Measurements from ENCODE around the gene UBE2O. TPM values are rescaled to one million over a fixed set of nuclear protein-coding genes. Genes with fewer than 3 reads are reported as not detected.
A peak's percentile ranks its signal among the peaks of the same experiment; 100 is the strongest.

The UBE2O gene
- total and polyA plus RNA-seq, 8 donors, result 10.4 to 19.8 (median 15.9) TPM

DNA sequence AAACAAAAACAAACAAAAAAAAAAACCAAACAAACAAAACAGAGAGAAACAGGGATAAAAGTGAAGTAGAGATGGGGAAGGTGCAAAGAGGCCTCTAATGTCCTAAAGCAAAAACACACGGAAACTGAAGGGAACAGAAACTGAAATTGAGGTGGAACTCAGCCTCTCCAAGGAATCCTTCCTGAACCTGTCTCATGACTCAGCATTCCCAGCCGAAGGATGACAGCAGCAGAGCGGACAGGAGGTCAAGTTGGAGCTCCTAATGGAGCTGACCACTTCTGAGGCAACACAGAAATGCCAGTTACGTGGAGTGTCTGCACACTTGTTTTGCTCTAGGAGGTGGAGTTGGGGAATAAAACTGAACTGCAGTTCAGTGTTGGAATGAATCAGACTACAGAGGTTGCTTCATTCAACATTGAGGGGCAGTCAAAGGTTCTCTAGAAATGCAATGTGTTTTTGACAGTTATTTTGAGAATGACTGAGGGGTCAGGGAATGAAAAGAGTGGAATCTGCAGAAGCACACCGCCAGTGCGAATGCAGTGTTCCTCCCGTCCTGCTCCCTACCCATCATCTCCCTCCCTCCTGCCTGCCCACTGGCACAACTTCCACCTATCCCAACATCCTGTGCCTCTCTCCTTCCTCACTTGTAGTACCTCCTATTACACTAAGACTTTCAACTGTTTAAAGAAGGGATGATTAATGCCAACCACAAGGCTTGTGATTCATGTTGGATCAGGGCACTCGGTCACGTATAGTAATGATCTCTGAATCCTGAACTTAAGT, 6.3 kb downstream of the UBE2O start:
- Histone ChIP-seq H3K4me3 (no peak overlapping the region), H3K4me1 (peaks cover 0 to 15% (median 4%) of the 10 kb centered on the region in 3 donors), H3K36me3 (no peaks in the 10 kb centered on the region), H3K27ac (no peak overlapping the region), H3K27me3 (no peaks in the 10 kb centered on the region), H3K9me3 (no peaks in the 10 kb centered on the region)
- WGBS, 2 donors, result 58% methylated on average over 9 of the region's 9 CpGs
- no peak for TF ChIP-seq CTCF (IDR thresholded peaks at IDR 0.05)
- no peak for FAIRE-seq
- intact Hi-C loops (cut with DNase I), result no loop called here
- peak in 1 of 6 donors; percentile 24 for DNase-seq
- peak; percentile 44 to 82 (median 74) for ATAC-seq

DNA sequence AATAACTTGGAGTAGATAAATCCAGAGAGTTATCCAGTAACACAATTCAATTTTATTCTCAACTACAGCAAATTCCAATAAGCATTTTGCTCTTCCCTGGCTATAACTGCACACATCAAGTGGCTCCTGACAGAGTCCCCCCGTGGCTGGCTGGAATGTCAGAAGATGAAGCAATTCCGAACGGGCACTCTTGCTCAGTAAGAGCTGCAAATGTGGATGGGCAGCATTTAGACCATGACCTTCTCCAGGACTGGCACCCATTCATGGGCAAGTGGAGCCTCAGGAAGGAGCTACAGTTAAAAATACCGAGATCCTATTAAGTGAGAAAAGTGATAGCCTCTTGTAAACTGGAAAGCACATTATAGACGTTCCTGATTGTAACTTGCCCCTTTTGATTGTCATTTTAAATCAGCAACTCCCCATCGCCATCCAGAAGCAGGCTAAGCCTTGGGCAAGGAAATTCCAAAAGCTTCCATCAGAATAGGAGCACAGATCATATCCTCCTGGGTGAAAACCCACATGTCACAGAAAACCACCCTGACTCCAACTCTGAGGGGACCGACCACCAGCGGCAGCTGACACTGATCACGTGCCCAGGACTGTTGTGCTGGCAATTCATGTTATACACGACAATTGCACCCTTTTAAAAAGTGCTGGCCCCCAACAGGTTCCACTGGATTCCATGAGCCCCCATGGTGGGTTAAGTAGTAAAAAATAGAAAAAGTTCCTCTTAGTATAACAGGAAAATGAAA, 7.1 kb downstream of the UBE2O start:
- H3K27ac ChIP-seq, result no peak overlapping the region
- FAIRE-seq (no peak), ATAC-seq (no peak), DNase-seq (no peak)
- no peaks in the 10 kb centered on the region for H3K27me3 ChIP-seq
- 58 to 61% methylated on average over 10 of the region's 10 CpGs for WGBS, 2 donors
- no peaks in the 10 kb centered on the region for H3K9me3 ChIP-seq
- intact Hi-C loops (cut with DNase I), result no loop called here
- H3K36me3 ChIP-seq, result no peaks in the 10 kb centered on the region
- no peak for TF ChIP-seq CTCF (IDR thresholded peaks at IDR 0.05)
- H3K4me3 ChIP-seq, result no peak overlapping the region
- H3K4me1 ChIP-seq, result peaks cover 0 to 15% (median 0%) of the 10 kb centered on the region in 3 donors

- Histone ChIP-seq H3K27ac (no peak overlapping the region), H3K9me3 (no peaks in the 10 kb centered on the region), H3K36me3 (no peaks in the 10 kb centered on the region), H3K27me3 (no peaks in the 10 kb centered on the region), H3K4me3 (no peak overlapping the region), H3K4me1 (peaks cover 0 to 15% (median 0%) of the 10 kb centered on the region in 3 donors)
- intact Hi-C loops (cut with DNase I), result no loop called here
- no peak for TF ChIP-seq CTCF (IDR thresholded peaks at IDR 0.05)
- no peak for DNase-seq
- ATAC-seq, result no peak
- no peak for FAIRE-seq
- 82 to 86% methylated on average over 9 of the region's 9 CpGs for WGBS, 2 donors
Observed at GRCh38 chr17:76444518-76445311, 8.2 kb downstream of the UBE2O start.

GRCh38 chr17:76442341-76443338, 10.3 kb downstream of the UBE2O start:
- DNase-seq (no peak), ATAC-seq (no peak), FAIRE-seq (no peak)
- H3K4me3 ChIP-seq, result no peak overlapping the region
- H3K36me3 ChIP-seq, result no peaks in the 10 kb centered on the region
- intact Hi-C loops (cut with DNase I), result no loop called here
- peaks cover 0 to 11% (median 0%) of the 10 kb centered on the region in 3 donors for H3K4me1 ChIP-seq
- 95% methylated on average over 8 of the region's 8 CpGs for WGBS, 2 donors
- TF ChIP-seq CTCF (IDR thresholded peaks at IDR 0.05), result no peak
- H3K27ac ChIP-seq, result no peak overlapping the region
- no peaks in the 10 kb centered on the region for H3K9me3 ChIP-seq
- no peaks in the 10 kb centered on the region for H3K27me3 ChIP-seq
